HG02870 (cell line): ENCODE data around the gene IQCM.
"Not testable (repeated sequence)": the region's sequence is repeated elsewhere in the genome, so short reads cannot be mapped to it uniquely, and the experiment has no call there.

ENCODE experiments used
- ATAC-seq: cut with Tn5 transposase; IDR thresholded peaks from one replicate; pipeline ENCODE4 v1.9.1; 2021; ENCODE audit warnings: mild to moderate bottlenecking, moderate library complexity; ENCODE audit not compliant: unreplicated experiment

IQCM gene

DNA sequence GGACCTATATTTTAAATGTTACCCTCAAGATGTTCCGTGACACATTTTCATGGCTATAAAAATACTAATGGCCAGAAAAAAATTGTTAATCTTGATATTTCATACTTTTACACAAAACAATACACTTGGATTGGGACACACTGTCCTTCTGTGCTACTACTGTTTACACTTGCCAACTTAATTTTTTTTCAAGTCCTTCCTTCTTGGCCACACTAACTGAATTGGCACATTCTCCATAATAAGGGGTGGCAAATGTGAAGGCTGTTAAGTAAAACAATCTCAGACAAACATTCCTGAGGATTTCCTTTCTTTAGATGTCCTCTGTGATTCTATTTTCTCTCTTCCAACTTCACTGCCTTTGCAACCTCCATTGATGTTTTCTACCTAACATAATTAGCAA is 225.8 kb downstream of the IQCM start:
- no peak for ATAC-seq

DNA sequence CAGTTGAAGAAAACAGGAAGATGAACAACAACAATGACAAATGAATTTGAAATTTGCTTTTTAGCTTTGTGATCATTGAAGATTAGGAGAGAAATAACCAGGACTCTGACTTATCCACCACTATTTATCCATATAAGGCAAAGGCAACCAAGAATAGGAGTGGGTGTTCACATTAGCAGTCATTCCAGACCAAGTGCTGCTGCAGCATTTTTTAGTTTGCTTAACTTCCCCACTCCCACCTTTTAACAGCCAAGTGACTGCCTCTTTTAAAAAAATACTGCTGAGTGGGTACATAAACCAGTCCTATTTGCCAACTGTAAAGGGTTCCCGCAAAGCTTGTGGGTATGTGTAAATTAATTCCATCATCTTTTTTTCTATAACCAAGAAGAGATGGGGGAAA is 230.9 kb downstream of the IQCM start:
- no peak for ATAC-seq

DNA sequence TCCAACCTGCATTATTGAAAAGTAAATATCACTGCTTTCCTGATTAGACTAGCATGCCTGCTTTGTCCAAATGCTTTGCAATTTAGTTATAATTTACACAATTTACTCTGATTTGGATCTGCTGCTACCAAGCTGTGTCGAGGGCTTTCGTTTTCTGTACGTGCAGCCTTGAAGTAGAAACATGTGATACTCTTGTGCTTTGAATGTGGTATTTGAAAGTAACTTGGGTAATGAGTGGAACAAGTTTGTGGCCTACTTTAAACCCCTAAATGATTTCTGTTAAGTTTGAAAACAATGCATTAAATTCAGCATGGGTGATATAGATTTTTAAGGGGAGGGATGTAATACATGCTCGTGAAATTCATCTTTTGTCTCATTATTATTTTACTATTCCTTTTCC is 240.7 kb downstream of the IQCM start:
- peak; percentile 59 for ATAC-seq

DNA sequence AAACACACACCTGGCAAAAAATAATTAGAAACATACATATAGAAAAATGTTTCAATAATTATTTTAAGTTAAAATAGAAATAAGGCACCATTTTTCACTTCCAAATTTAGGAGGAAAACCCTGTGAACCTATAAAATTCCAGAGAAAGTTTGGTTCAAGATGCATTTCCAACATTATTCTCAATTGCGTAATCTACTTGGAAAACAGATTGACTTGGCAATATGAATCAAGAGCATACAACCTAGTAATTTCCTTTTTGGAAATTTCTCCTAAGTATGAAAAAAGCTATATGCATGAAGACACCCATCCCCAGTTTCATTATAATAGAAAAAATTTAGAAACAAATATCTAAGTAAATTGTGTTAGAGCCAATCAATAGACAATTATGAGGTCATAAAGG is 242.9 kb downstream of the IQCM start:
- ATAC-seq, result no peak

DNA sequence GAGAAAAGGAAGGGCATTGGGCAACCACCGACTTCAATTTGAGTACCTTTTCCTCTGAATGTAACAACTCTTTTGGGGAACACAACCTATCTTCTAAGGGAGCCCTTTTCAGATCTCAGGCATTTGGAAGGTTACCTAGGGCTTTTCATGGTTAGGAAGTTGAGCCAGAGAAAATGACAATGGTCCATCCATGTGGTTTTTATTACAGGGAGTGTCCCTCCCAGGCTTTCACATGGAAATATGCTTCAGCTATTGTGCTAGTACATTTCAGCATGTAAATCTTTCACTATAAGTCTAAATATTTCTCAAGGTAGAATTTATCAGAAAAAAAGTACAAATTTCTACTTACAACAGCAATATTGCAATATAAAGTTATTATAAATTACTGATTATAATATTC is 259.8 kb downstream of the IQCM start:
- ATAC-seq, result no peak

DNA sequence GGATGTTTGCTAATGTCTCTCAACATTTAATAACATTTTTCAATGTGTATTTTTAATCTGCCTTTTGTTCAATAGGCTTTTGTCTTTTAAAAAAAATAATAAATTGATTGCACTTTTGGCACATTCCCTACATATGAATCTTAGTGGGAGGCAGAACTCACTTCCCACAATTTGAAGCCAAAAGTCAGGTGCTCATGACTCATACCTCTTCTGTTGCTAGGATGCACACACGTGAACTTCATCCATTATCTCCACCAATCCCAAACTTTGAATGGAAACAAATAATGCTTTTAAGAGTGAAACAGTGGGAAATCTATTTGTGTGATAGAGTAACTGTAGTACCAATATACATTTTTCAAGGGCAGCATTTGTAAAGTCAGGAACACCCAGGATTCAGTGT is 260.5 kb downstream of the IQCM start:
- no peak for ATAC-seq

DNA sequence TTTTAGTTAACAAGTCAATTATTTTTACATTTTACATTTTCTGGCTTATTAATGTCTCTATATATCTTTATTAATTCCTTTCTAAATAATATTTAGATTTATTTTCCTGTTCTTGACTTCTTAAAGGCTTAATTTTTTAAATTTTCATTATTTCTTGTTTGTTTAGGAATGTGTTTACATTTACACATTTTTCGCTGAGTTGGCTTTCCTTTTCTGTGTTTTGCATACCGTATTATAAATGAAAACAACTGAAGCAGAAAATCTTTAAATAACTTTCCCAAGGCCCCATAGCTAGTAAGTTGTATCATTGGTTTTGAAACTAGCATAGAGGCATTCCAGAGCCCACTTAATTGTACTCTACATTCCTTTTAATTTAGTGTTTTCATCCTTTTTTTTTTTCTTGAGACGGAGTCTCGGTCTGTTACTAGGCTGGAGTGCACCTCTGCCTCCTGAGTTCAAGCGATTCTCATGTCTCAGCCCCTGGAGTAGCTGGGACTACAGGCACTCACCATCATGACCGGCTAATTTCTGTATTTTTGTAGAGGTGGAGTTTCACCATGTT is 261.6 kb downstream of the IQCM start:
- ATAC-seq, result no peak

DNA sequence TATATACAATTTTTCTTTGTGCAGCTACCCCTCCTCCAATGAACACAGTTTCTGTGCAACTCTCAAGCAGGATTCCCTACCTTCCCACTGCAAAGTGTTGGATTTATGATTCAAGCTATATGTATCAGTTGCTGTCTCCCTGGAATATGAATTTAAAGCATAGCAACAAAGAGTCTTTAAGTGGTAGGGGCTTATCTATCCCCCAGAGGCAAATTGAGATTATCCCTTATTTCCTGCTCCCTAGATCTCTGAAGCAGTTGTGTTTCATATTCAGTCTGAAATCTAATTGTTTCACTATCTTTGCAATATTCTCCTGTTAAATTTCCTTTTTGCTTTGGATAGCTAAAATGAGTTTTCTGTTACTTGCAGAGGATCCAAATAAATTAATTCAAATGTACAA is 263.0 kb downstream of the IQCM start:
- ATAC-seq, result no peak

DNA sequence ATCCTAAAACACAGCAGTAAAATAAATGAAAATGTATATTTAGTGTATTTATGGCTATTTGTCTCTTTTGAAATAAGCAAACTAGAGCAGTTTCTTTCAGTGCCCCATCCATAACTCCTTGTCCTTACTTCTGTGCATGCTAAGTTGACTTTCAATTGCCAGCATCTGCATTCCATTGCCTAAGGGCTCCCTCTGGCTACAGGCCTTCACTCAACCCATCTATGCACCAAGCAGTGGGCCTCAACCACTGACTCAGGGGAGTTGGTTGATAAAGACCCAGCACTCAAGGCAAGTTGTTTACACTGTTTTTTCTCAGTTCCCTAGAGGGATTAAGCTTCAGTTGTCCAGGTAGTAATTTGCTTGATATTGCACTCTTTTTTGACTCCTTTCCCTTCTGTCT is 265.7 kb downstream of the IQCM start:
- no peak for ATAC-seq

DNA sequence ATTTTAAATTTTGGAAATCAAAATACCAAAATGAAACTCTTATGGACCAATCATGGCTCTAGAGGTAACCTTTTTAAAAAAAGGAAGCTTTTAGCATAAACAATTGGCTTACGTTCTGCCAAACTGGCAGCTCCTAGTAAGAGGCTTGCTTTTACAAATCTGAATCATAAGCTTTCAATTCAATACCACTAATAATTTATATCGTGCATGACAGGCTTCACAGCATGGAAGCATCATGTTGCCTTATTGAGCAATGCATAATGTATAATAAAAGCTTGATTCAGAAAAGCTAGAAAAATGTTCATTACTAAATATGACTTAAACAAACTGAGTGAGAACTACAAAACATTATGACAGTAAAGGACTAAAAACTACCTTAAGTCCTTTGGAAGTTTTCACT is 280.9 kb downstream of the IQCM start:
- no peak for ATAC-seq

DNA sequence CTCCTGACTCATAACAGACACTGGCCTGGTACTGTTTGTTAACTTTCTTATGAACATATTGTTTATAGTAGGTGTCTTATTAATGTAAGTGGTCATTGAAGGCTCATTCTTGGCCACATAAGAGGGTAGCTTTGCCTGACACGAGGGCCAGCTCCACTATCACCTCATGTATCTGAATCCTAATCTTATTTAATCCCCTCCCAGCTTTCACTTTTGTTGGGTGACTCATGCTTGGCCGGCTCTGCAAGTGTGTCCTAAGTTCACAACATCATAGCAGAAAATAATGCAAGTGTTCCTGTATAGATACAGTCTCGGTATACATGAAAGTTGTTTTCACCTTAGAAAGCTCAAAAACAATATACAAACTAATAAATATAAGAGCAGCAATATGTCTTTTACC is 283.8 kb downstream of the IQCM start:
- ATAC-seq, result no peak

DNA sequence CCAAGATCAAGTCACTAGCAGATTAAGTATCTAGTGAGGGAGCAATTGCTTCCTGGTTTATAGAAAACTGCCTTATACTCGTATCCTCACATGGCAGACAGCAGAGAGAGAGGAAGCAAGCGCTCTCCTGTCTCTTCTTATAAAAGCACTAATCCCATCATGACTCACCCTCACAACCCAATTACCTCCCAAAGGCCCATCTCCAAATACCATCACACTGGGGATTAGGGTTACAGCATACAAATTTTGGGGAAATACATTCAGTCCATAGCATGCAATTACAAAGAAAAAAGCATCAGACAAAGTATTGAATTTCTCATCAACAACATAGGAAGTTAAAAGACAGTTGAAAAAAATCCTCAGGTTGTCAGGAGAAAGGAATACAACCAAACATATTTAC is 292.6 kb downstream of the IQCM start:
- no peak for ATAC-seq

DNA sequence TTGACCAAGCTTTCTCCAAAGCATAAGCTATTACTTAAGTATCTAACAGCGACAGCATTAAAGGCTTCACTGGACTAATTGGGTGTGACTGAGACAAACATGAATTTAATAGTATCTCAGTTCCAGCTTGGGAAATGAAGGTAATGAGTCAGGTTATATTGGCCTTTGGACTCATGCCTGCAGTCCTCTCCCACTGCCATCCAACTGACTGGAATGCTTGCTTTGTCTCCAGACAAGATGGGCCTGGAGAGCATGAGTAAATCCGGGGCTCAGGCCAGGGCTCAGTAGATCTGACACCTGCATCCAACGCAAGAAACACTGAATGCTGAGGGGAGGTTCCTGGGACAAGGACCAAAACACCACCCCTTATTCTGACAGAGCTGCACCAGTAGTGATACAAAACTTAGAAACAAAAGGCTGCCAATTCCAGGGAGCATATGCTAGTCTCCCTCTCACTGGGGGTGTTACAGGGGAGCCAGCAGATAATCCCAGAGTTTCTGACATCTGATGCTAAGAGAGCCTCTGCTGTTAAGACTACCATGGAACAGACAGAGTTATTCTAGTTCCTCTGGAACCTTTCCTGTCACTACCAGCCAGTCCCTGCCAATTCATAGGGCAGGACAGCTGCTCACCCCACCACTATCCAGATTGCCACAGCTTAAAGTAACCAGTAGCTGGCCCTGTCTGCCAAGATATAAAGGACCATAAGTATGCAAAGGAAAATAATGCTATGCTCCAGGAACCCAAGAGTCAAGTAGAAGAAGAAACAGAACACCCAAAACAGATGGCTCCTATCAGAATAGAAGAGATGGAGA is 293.8 kb downstream of the IQCM start:
- no peak for ATAC-seq

DNA sequence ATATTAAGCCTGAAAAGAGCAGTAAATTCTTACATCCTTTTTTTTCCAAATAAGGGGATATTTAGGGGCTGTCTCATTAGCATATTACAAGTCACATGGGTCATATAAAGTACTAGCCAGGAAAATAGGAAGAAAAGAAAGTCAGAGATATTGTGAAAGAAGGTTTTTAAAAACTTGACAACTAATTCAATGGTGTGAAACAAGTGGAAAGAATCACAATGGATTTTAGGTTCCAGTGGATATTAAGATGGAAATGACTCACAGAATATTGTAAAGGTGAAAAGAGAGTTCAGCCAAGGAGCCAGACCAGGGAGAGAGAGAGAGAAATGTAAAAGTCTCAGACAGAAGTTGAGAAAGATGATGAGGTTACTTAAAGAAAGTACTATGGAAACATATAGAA is 297.2 kb downstream of the IQCM start:
- ATAC-seq, result no peak

DNA sequence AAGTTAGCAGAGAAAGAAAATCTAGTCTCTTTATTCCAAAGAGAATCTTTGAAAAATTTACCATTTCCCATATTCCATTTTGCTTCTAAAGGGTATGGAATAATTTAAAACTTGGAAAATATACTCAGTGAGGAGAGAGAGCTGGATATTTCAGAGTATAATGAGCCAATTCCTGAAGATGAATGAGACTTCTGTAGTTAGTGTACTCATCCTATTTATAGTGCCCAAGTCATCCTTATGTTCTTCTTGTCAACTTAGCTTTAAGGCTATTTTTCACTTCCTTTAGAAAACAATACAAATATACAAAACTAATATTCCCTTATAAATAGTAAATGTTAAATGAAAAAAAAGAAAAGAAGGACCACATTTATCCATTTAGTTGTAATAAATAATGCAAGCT is 302.6 kb downstream of the IQCM start:
- ATAC-seq, result no peak

DNA sequence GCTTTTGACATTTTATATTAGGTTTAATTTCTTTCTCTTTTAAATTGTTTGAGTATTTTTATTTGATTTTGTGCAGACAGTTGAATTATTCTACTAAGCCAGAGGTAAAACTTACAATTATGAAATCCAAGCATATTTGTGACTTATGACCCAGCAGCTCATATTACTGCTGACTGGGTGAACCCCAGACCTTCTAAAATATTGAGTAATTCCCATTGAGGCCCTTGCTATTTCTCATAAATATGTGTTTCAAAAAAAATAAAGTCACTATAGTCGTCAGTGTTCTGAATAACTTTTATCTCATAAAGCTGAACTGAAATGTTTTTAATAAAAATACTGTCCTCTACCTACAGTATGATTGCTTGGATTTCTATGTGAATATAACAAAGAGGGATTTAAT is 303.1 kb downstream of the IQCM start:
- ATAC-seq, result no peak

DNA sequence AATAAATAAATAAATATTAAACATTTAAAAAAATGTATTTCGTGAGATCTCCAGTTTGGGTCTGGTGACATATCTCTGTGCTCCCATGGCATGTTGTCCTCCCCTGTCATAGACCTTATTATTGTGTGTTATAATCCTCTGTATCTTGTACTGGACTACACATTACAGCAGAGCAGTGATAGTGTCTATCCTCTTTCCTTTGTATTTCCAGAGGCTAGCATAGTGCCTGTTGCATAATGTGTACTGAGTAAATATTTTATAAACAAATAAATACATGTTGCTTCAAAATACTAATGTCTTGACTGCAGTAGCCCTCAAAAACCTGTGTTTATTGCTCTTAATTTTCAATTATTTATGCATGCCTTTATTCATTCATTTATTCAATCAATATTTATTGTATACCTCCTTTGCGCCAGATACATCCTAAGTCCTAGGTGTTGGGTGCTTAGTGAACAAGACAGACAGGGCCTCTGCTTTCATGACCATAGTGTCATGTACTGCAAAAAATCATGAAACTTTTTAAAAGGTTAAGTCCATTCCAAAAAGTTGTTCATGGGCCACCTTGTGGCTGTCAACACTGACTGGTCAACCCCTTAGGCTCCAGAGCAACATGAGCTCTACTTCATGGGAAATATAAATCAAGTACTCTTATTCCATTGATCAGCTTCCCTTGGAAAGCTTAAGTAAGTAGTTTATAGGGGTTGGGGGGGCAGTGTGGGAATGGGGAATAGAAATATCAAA is 303.9 kb downstream of the IQCM start:
- no peak for ATAC-seq

DNA sequence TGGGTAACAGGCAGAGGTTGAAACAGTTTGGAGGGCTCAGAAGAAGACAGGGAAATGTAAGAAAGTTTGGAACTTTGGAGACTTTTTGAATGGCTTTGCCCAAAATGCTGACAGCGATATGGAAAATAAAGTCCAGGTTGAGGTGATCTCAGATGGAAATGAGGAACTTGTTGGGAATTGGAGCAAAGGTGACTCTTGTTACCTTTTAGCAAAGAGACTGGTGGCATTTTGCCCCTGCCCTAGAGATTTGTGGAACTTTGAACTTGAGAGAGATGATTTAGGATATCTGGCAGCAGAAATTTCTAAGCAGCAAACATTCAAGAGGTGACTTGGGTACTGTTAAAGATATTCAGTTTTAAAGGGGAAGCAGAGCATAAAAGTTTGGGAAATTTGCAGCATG is 308.3 kb downstream of the IQCM start:
- ATAC-seq, result not testable (repeated sequence)

DNA sequence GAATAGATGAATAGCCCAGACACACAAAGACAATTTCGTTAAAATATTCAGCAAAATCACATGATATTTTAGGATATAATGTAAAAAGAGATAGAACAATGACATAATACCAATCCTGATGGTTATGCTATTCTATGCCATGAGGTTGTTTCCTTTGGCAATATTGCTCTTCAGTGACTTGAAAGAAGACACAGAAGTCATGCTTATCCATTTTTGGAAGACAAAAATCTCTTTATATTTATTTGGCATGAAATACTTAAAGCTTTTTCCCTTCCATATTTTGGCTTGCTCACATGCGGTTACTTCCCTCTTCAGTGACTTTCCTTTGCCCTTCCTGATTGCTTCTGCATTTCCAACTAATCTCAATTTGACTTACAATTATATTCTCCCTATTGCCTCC is 314.8 kb downstream of the IQCM start:
- no peak for ATAC-seq

DNA sequence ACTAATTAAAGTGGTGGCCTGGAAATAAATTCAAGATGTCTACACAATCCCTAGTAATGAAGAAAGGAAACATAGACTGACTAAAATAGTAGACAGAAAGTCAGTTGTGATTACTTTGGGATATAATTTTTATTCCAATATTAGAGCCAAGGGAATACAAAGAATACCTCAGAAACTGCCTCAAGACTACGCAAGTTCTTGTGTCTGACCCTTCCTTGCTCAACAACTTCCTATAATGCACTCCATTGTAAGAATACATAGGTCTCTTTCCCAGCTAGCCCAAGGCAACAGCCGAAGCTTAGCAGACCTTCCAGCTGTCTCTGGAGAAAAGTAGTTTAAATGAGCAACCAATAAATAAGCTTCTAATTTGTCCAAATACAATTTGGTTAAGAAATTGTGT is 315.9 kb downstream of the IQCM start:
- ATAC-seq, result no peak

DNA sequence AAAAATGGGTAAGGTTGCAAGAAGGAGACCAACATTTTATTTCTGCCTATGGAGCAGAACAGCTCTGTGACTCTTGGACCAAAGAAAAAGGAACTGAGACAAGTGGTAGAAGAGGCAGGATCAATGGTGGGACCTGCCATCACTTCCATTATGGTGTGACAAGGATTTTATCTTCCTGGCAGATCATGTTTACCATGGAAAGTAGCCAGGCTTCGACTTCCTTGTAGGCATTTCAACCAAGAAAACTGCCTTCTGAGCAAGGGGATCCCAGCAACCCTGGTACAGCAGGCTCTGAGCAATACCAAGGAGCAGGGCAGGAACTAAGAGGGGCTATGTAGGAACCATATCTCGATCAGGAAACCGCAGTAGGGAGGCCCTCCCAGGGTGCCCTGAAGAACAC is 317.4 kb downstream of the IQCM start:
- ATAC-seq, result no peak

DNA sequence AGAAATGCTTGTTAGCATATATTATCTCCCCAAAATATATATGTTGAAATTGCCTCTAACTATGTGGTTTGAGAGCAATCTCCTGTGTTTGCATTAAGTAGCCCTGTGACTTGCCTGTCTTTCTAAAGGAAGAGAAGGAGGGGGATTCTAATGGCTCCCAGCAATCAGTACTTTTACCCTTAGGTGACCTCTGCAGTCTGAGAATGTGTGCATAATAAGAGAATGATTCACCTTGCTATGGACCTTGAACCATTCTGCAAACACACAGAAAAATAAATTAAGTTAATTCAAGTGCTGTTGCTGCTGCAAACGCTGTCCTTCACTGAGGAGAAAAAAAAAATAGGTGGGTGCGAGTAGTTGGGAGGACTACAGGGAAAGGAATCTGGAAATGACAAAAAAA is 322.2 kb downstream of the IQCM start:
- no peak for ATAC-seq
